Measurements from ENCODE around the gene SATB2.

SATB2 gene

GRCh38 chr2:199257261-199258224, 200.2 kb downstream of the SATB2 start:
- DNase-seq (ENCODE audit: low read depth): no peak

DNA sequence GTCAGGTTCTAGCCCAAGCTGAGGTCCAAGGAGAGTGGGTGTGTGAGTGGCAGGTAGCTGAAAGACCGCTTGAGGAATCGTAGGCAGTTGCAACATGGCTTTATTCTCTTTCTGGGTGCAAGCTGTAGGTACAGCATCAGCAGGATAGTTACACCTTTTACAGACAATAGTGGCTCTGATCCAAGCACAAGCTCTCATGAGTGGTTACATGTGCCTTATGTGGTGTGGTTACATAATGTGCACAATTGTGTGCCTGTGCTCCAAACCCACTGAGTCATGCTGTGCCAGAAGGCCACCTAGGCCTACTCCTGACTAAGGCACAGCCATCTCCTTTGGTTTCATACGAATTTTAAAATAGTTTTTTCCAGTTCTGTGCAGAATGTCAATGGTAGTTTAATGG, 227.6 kb downstream of the SATB2 start:
- no peak for DNase-seq (ENCODE audit: low read depth)

- peak; percentile 21 for DNase-seq (ENCODE audit: low read depth)
These were observed 228.6 kb downstream of the SATB2 start for GRCh38 chr2:199228887-199229819.

DNA sequence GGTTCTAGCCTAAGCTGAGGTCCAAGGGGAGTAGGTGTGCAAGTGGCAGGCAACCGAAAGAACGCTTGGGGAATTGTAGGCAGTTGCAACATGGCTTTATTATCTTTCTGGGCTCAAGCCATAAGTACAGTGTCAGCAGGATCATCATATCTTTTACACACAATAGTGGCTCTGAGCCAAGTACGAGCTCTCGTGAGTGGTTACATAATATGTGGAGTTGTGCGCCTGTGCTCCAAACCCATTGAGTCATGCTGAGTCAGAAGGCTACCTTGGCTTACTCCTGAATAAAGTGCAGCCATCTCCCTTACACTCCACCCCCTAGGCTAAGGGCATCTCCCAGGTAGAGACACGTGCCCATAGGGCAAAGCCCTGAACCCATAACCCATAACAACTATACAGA, 233.9 kb downstream of the SATB2 start:
- DNase-seq (ENCODE audit: low read depth): no peak

DNA sequence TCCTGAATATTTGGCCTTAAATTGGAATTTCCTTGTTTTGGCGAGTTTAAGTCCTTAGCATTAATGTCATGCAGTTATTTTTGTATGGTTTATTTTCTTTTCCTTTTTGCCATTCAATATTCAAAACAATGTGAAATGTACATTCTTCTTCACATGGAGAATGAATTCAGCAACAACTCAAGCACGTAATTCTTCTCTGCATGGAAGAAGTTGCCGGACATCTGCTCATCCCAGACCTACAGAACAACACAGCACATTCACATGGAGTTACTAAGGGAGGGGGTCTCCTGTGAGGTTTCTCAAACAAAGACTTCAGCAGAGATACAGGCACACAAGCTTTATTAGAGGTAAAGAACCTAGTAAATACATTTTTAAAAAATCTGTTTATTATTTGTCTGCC, 236.8 kb downstream of the SATB2 start:
- DNase-seq (ENCODE audit: low read depth): no peak

DNA sequence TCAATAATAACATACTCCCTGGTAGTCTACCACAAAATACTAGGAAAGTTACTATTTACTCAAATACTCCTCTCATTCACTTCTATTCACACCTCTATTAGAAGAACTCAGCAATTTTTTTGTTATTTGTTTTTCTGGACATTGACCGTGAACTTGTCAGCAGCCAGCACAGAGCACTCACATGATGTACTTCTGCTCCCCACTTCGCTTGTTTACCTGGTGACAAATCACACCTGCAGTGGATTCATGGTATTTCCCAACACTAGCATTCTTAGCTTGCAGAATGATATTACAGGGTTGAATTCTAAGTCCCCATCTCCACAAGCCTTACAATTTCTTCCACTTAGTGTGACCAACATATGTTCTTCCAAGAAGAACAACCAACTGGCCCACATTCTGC, 238.2 kb downstream of the SATB2 start:
- DNase-seq (ENCODE audit: low read depth): no peak
